H1 (cell line): ENCODE data around the gene ORC2. TPM values are rescaled to one million over a fixed set of nuclear protein-coding genes. Genes with fewer than 3 reads are reported as not detected.

Experiments
- CTCF ChIA-PET: fragments of 300-600 bp; sonication (Branson Sonifier 250); formaldehyde crosslinking; loops from one replicate; lab custom pipeline; 2021; ENCODE audit not compliant: partially characterized antibody; lab: Charles Lee
- POLR2A ChIA-PET: fragments of 300-600 bp; sonication (Branson Sonifier 250); formaldehyde crosslinking; loops from one replicate; lab custom pipeline; 2021; ENCODE audit warnings: inconsistent platforms; ENCODE audit not compliant: partially characterized antibody; lab: Charles Lee
- DNase-seq, 2 experiments: peaks; one replicate each; pipeline versions ENCODE4 v3.0.0 to v3.0.0-alpha.2; 2010 to 2022; ENCODE audit warnings: low spot score in 2 of 2, low read depth in 1 of 2, mixed read lengths in 1 of 2
- FAIRE-seq: peaks from 2 replicates; lab custom pipeline; 2011; peaks lifted over from hg19 to GRCh38; lab: Jason Lieb, UNC
- H2AFZ ChIP-seq: 2 replicates; pipeline ENCODE4 v1.8.1; 2012; ENCODE audit warnings: low read length, inconsistent platforms
- H2AK5ac ChIP-seq: 2 replicates; pipeline ENCODE4 v1.6.1; 2013; ENCODE audit warnings: low read depth, low read length
- H2BK120ac ChIP-seq: replicated peaks from 2 replicates; pipeline ENCODE3; 2013; ENCODE audit warnings: low read depth, low read length, inconsistent platforms
- H2BK12ac ChIP-seq: 2 replicates; pipeline ENCODE4 v1.6.1; 2013; ENCODE audit warnings: low read depth, low read length
- H2BK15ac ChIP-seq: 2 replicates; pipeline ENCODE4 v1.6.1; 2013; ENCODE audit warnings: low read length
- H2BK20ac ChIP-seq: 2 replicates; pipeline ENCODE4 v1.6.1; 2013; ENCODE audit warnings: low read length
- H2BK5ac ChIP-seq: 2 replicates; pipeline ENCODE4 v1.6.1; 2013; ENCODE audit warnings: low read depth, low read length
- H3K14ac ChIP-seq: 2 replicates; pipeline ENCODE4 v1.6.1; 2013; ENCODE audit warnings: inconsistent platforms; ENCODE audit not compliant: insufficient read length
- H3K18ac ChIP-seq: 2 replicates; pipeline ENCODE4 v1.6.1; 2013; ENCODE audit warnings: low read length; ENCODE audit errors: extremely low read depth
- H3K23ac ChIP-seq: 2 replicates; pipeline ENCODE4 v1.6.1; 2013; ENCODE audit warnings: inconsistent platforms; ENCODE audit not compliant: insufficient read length
- H3K23me2 ChIP-seq: 2 replicates; pipeline ENCODE4 v1.6.1; 2013; ENCODE audit warnings: low read depth, low read length
- H3K27ac ChIP-seq: 2 replicates; pipeline ENCODE4 v1.6.1; 2011; ENCODE audit warnings: low read depth, low read length, inconsistent platforms
- H3K27me3 ChIP-seq, 4 experiments: replicated peaks in 1 of 4; 1 replicate in 1 of 4; 2 replicates in 3 of 4; pipeline versions ENCODE4 v1.6.1 to v1.8.1; 2011 to 2013; ENCODE audit warnings: low read length in 3 of 4, mild to moderate bottlenecking in 3 of 4, inconsistent platforms in 2 of 4, mixed read lengths in 2 of 4, moderate library complexity in 1 of 4; ENCODE audit not compliant: control insufficient read depth in 3 of 4, insufficient read depth in 3 of 4; ENCODE audit errors: extremely low read depth in 1 of 4
- H3K36me3 ChIP-seq, 4 experiments: 2 replicates each; pipeline versions ENCODE4 v1.6.1 to v1.8.1; 2011 to 2013; ENCODE audit warnings: mild to moderate bottlenecking in 4 of 4, low read length in 3 of 4, moderate library complexity in 2 of 4, control low read depth in 1 of 4, inconsistent platforms in 1 of 4; ENCODE audit not compliant: insufficient read depth in 4 of 4, control insufficient read depth in 2 of 4
- H3K4ac ChIP-seq: replicated peaks from 2 replicates; pipeline ENCODE3; 2013; ENCODE audit warnings: low read length, low read depth, mixed read lengths, inconsistent platforms; ENCODE audit not compliant: insufficient read length
- H3K4me1 ChIP-seq, 4 experiments: replicated peaks in 1 of 4; 1 replicate in 1 of 4; 2 replicates in 3 of 4; pipeline versions ENCODE4 v1.6.1 to v1.8.1; 2011 to 2013; ENCODE audit warnings: low read length in 3 of 4, inconsistent platforms in 2 of 4, mixed read lengths in 1 of 4; ENCODE audit not compliant: insufficient read depth in 4 of 4, control insufficient read depth in 3 of 4
- H3K4me2 ChIP-seq, 2 experiments: 2 replicates each; pipeline versions ENCODE4 v1.6.1 to v1.8.1; 2011 to 2013; ENCODE audit warnings: low read depth in 2 of 2, low read length in 2 of 2, control low read depth in 1 of 2, inconsistent platforms in 1 of 2, mild to moderate bottlenecking in 1 of 2; ENCODE audit not compliant: insufficient read depth in 1 of 2
- H3K4me3 ChIP-seq, 4 experiments: fragments of 200-600, 300-600 bp in 1 of 4; sonication (generic), shearing (Covaris generic), sonication (Bioruptor Twin) in 1 of 4; 2 replicates each; pipeline versions ENCODE4 v1.5.1 to v1.8.1; 2011 to 2016; ENCODE audit warnings: low read length in 4 of 4, low read depth in 3 of 4, control low read depth in 2 of 4, inconsistent platforms in 2 of 4, mild to moderate bottlenecking in 2 of 4, mixed read lengths in 1 of 4, moderate library complexity in 1 of 4; ENCODE audit not compliant: insufficient read depth in 2 of 4; ENCODE audit errors: extremely low read depth in 1 of 4
- H3K56ac ChIP-seq: replicated peaks from 2 replicates; pipeline ENCODE3; 2013; ENCODE audit warnings: low read depth, mild to moderate bottlenecking, mixed read lengths, low read length, inconsistent platforms; ENCODE audit not compliant: insufficient read length
- H3K79me1 ChIP-seq: 2 replicates; pipeline ENCODE4 v1.6.1; 2013; ENCODE audit warnings: low read depth, low read length, control low read depth
- H3K79me2 ChIP-seq, 2 experiments: 2 replicates each; pipeline versions ENCODE4 v1.6.1 to v1.8.1; 2012 to 2013; ENCODE audit warnings: low read length in 2 of 2, mild to moderate bottlenecking in 2 of 2, inconsistent platforms in 1 of 2; ENCODE audit not compliant: insufficient read depth in 2 of 2, control insufficient read depth in 1 of 2
- H3K9ac ChIP-seq, 4 experiments: replicated peaks in 1 of 4; 1 replicate in 1 of 4; 2 replicates in 3 of 4; pipeline versions ENCODE4 v1.6.1 to v1.8.1; 2011 to 2013; ENCODE audit warnings: low read depth in 3 of 4, low read length in 3 of 4, control low read depth in 2 of 4, mild to moderate bottlenecking in 2 of 4, moderate library complexity in 2 of 4, inconsistent platforms in 1 of 4; ENCODE audit errors: extremely low read depth in 1 of 4
- H3K9me3 ChIP-seq, 2 experiments: 2 replicates each; pipeline versions ENCODE4 v1.6.1 to v1.8.1; 2012 to 2013; ENCODE audit warnings: mild to moderate bottlenecking in 2 of 2, moderate library complexity in 2 of 2, control low read depth in 1 of 2, inconsistent platforms in 1 of 2, low read depth in 1 of 2, low read length in 1 of 2, mixed read lengths in 1 of 2; ENCODE audit not compliant: insufficient read depth in 2 of 2
- H4K20me1 ChIP-seq, 2 experiments: replicated peaks in 1 of 2; 2 replicates each; pipeline versions ENCODE3 to v1.8.1; 2011 to 2013; ENCODE audit warnings: inconsistent platforms in 2 of 2, low read length in 2 of 2, mild to moderate bottlenecking in 1 of 2; ENCODE audit not compliant: insufficient read depth in 2 of 2, control insufficient read depth in 1 of 2
- H4K5ac ChIP-seq: 2 replicates; pipeline ENCODE4 v1.6.1; 2013; ENCODE audit warnings: low read length, low read depth, mixed read lengths, inconsistent platforms; ENCODE audit not compliant: insufficient read length
- H4K8ac ChIP-seq: 2 replicates; pipeline ENCODE4 v1.8.0; 2013; ENCODE audit warnings: mild to moderate bottlenecking, moderate library complexity, low read length, inconsistent platforms; ENCODE audit not compliant: insufficient read depth; ENCODE audit errors: extremely low read depth
- H4K91ac ChIP-seq: replicated peaks from 2 replicates; pipeline ENCODE3; 2013; ENCODE audit warnings: low read length, mixed read lengths, inconsistent platforms; ENCODE audit not compliant: insufficient read length
- CTBP2 ChIP-seq: IDR thresholded peaks from 2 replicates; pipeline ENCODE4 v1.7.0; 2011; ENCODE audit warnings: borderline replicate concordance, mild to moderate bottlenecking, moderate library complexity, mixed read lengths, low read length; ENCODE audit not compliant: insufficient read depth, insufficient read length
- EGR1 ChIP-seq: IDR thresholded peaks from 2 replicates; pipeline ENCODE4 v1.6.1; 2011; ENCODE audit warnings: low read depth, low read length, borderline replicate concordance
- MAFK ChIP-seq: IDR thresholded peaks from 2 replicates; pipeline ENCODE4 v1.6.1; 2012; ENCODE audit warnings: low read depth, mild to moderate bottlenecking, improper control_type of control experiment, low read length
- SIRT6 ChIP-seq: IDR thresholded peaks from one replicate; pipeline ENCODE4 v1.7.1; 2012; ENCODE audit warnings: low read length, inconsistent platforms
- TAF7 ChIP-seq: optimal IDR thresholded peaks from 2 replicates; pipeline ENCODE3; 2011; ENCODE audit warnings: low read depth, mild to moderate bottlenecking, inconsistent platforms, low read length, moderate library complexity, borderline replicate concordance
- WGBS, 2 experiments: shearing (Covaris generic) in 1 of 2; methylation state at CpG; one replicate each; pipeline versions ENCODE4 v1.1.6 to v1.1.7; 2013 to 2015; ENCODE audit warnings: low lambda C conversion rate in 2 of 2, mixed read lengths in 2 of 2, inconsistent platforms in 1 of 2, low coverage in 1 of 2, missing lambda C conversion rate in 1 of 2; ENCODE audit not compliant: insufficient replicate concordance in 2 of 2, insufficient coverage in 1 of 2, insufficient read length in 1 of 2; ENCODE audit errors: extremely low coverage in 1 of 2, missing lambda C conversion rate in 1 of 2; 5-methylcytosine and 5-hydroxymethylcytosine counted together
- polyA plus RNA-seq, 7 experiments: library from polyadenylated mRNA; depleted of rRNA in 3 of 7; stranded (reverse) in 5 of 7; unstranded in 2 of 7; fragments of >200 nt in 5 of 7; fragments of 200-250 nt in 2 of 7; gene quantifications; 1 replicate in 5 of 7; 2 replicates in 1 of 7; 4 replicates in 1 of 7; pipeline versions ENCODE4 v1.2.1 to v1.2.3, GENCODE V29; 2011 to 2013; ENCODE audit warnings: missing spikeins in 2 of 7, mixed read lengths in 2 of 7
- total RNA-seq: library from RNA; stranded (reverse); fragmentation: NEBNext Ultra II Directional; extraction: Animal tissue kit (Norgen Biotek cat#: 25700); gene quantifications from 2 replicates; pipeline ENCODE4 v1.2.1, GENCODE V29; 2021
- TF ChIP-seq, protein P1 (sequence below): IDR thresholded peaks from 2 replicates; pipeline ENCODE4 v1.6.1; 2012; ENCODE audit warnings: inconsistent platforms

Gene ORC2
- total and polyA plus RNA-seq, 2 of the 8 experiments (the other 6 are each of a cell fraction or from before 2014, with no cell fraction given) = 7.1 to 89.8 TPM

- WGBS, 2 experiments = 1% methylated on average over 50 of the region's 50 CpGs; no CpG with 5 or more reads in 1 of the 2 experiments
- ChIA-PET POLR2A (interaction anchor here (0.6 to 3.2 kb wide), 40 partner anchors 9 to 956 kb away, joined by 3 to 53 read pairs (median 5); partner anchors contain the start of genes BZW1, CFLAR, CLK1 and HYCC2), CTCF (interaction anchor here (0.6 to 2.0 kb wide), 4 partner anchors 12 to 345 kb away, joined by 3 to 13 read pairs (median 6); no protein-coding TSS in a partner anchor)
- Histone ChIP-seq H3K79me2 (peaks cover 10 to 45% of the 10 kb centered on the region in 2 experiments), H2BK15ac (no peak within 1 kb of the TSS; the same call in 1 of the 2 replicates), H3K18ac (peak within 1 kb of the TSS; percentile 79), H3K27me3 (no peaks in the 10 kb centered on the region), H3K23ac (no peak within 1 kb of the TSS), H2AFZ (peak within 1 kb of the TSS; percentile 97), H3K4me2 (peak within 1 kb of the TSS; percentile 77 to 91), H3K4me1 (no peaks in the 10 kb centered on the region), H3K4ac (peak within 1 kb of the TSS; percentile 89), H3K56ac (peak within 1 kb of the TSS; percentile 96), H3K9ac (peak within 1 kb of the TSS; percentile 97 to 100 (median 98)), H4K5ac (peak within 1 kb of the TSS; percentile 92), H2BK120ac (peak within 1 kb of the TSS; percentile 4), H4K8ac (peak within 1 kb of the TSS; percentile 98), H3K23me2 (peaks cover 6% of the 10 kb centered on the region; the same call in 1 of the 2 replicates), H4K91ac (peak within 1 kb of the TSS; percentile 97), H3K36me3 (peaks cover 4 to 32% (median 6%) of the 10 kb centered on the region in 4 experiments; a peak in 6 of 8 replicates), H3K79me1 (peaks cover 6% of the 10 kb centered on the region; the same call in 1 of the 2 replicates), H2BK20ac (no peak within 1 kb of the TSS), H2BK5ac (peak within 1 kb of the TSS; percentile 98), H2AK5ac (peak within 1 kb of the TSS; percentile 57), H2BK12ac (peak within 1 kb of the TSS; percentile 1; the same call in 1 of the 2 replicates), H3K14ac (no peak within 1 kb of the TSS), H3K4me3 (peak within 1 kb of the TSS; percentile 81 to 100 (median 93)), H4K20me1 (peaks cover 0 to 2% of the 10 kb centered on the region in 2 experiments), H3K9me3 (no peaks in the 10 kb centered on the region), H3K27ac (peak within 1 kb of the TSS; percentile 97)
- peak; percentile 92 to 94 for DNase-seq
- FAIRE-seq = peak; percentile 68
- peak; percentile 39; the same call in 1 of the 2 replicates for TF ChIP-seq EGR1
- peak; percentile 32 for TF ChIP-seq CTBP2
- TF ChIP-seq MAFK = no peak
- peak; percentile 94 for TF ChIP-seq TAF7
- no peak for TF ChIP-seq SIRT6
- TF ChIP-seq, protein P1, sequence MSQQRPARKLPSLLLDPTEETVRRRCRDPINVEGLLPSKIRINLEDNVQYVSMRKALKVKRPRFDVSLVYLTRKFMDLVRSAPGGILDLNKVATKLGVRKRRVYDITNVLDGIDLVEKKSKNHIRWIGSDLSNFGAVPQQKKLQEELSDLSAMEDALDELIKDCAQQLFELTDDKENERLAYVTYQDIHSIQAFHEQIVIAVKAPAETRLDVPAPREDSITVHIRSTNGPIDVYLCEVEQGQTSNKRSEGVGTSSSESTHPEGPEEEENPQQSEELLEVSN = peak; percentile 37
Observed at GRCh38 chr2:200888704-200889625, 74.5 kb downstream of the ORC2 start, which contains the start of the genes NIF3L1 and PPIL3. TSS of gene NIF3L1 (plus strand) at chr2:200889371. CDS start at chr2:200891944, 2,573 bp downstream. TSS of gene PPIL3 (minus strand) at chr2:200889077. CDS start at chr2:200887615, 1,462 bp downstream.
